Panc1 (cell line): ENCODE results near the gene EXOC5.

Experiments
- CTCF ChIP-seq: fragments of 450-650 bp; IDR thresholded peaks from 2 replicates; pipeline ENCODE4 v1.5.1; 2017; ENCODE audit warnings: mild to moderate bottlenecking
- POLR2AphosphoS5 ChIP-seq: IDR thresholded peaks from 2 replicates; pipeline ENCODE4 v1.6.1; 2012; ENCODE audit warnings: mild to moderate bottlenecking, low read depth, low read length, moderate library complexity

GRCh38 chr14:57317248-57317833 lies 48.6 kb upstream of the EXOC5 start:
- TF ChIP-seq CTCF: peak; percentile 79
- no peak for TF ChIP-seq POLR2AphosphoS5
